Measurements from ENCODE around the gene NPHS2. TPM values are rescaled to one million over a fixed set of nuclear protein-coding genes. Genes with fewer than 3 reads are reported as not detected.

The NPHS2 gene
- total and polyA plus RNA-seq, 2 of the 13 experiments (the other 11 are each of a cell fraction or from before 2014, with no cell fraction given): not detected

DNA sequence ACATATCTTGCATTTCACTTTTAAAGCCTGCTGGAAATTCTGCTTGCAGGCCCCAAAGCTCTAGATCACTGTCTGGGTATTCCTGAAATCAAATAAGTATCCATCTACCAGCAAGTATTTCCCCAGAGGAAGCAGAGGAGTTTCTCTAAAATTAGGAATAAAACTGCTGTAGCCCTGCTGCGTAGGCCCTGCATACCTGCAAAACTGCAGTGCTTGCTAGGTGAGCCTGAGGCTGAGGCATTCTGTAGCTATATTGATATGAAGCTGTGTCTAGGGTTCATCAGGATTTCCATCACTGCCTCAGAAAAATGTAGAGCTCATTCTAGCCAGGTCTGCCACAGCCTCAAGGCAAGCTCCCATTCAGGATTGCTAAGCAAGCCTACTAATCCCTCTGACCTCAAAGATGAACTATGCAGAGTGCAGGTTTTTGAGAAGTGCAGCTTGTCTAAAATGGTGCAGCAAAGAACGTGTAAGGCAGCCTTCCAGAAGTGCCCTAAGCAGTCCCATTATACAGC is 28.7 kb downstream of the NPHS2 start (continued):
- no peak for TF ChIP-seq FOSL1 (CRISPR knock-in tag; IDR thresholded peaks at IDR 0.05; ENCODE audit: borderline replicate concordance)

DNA sequence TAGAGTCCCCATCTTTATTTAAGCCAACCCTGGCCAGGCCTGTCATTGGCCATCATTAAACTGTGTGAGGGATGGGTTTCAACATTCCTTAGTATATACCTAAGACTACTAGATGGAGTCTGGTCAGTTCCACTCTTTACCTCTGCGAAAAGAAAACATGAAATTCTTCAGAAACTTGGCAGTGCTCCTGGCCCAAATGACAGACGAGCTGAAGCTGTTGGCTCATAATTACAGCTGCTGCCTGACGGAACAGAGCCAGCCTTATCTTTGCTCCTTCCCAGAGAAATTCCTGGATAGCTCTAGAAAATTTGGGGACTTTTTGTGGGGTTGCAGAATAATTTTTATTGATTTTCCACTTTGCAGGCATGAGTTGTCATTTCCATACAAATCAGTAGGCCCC is 30.4 kb downstream of the NPHS2 start:
- Histone ChIP-seq H3K36me3 (replicated peaks in 1 of 2; ENCODE audit: control insufficient read depth in 1 of 2, insufficient read depth in 2 of 2, low read length in 2 of 2) (no peaks in the 10 kb centered on the region), H4K20me1 (ENCODE audit: insufficient read depth, low read length) (no peaks in the 10 kb centered on the region), H3K9ac (ENCODE audit: insufficient read depth, low read depth, low read length) (no peak overlapping the region), H3K4me3 (replicated peaks in 1 of 3; ENCODE audit: insufficient read depth in 1 of 3, low read depth in 2 of 3, low read length in 3 of 3) (no peak overlapping the region), H3K27ac (ENCODE audit: extremely low read length, insufficient read depth, low read length) (no peak overlapping the region), H2AFZ (ENCODE audit: low read length) (no peak overlapping the region), H3K9me3 (ENCODE audit: low read length) (no peaks in the 10 kb centered on the region), H3K79me2 (ENCODE audit: insufficient read depth, low read length) (no peaks in the 10 kb centered on the region), H3K4me2 (ENCODE audit: low read depth, low read length) (no peak overlapping the region), H3K27me3 (ENCODE audit: control insufficient read depth in 1 of 2, insufficient read depth in 2 of 2, low read length in 2 of 2) (0 out of 5 replicates have a peak, but pooled peaks cover 0 to 12% of the 10 kb centered on the region in 2 experiments), H3K4me1 (ENCODE audit: insufficient read depth, low read length) (no peaks in the 10 kb centered on the region)
- in situ Hi-C loops (cut with HindIII; ENCODE audit: extremely low pct_ligation_motif_present, low pct_unique_long_range_greater_than_20kb): no loop called here
- POLR2A ChIA-PET: no interaction called here
- TF ChIP-seq SNAPC2 (CRISPR knock-in tag; IDR thresholded peaks at IDR 0.05) (no peak), MAFG (CRISPR knock-in tag; IDR thresholded peaks at IDR 0.05) (no peak), TCF12 (IDR thresholded peaks at IDR 0.05) (no peak), TCF12 (CRISPR knock-in tag; IDR thresholded peaks at IDR 0.05) (no peak), POLR2G (IDR thresholded peaks at IDR 0.05; ENCODE audit: low read depth, low read length) (no peak), ZSCAN12 (CRISPR knock-in tag; IDR thresholded peaks at IDR 0.05) (no peak), KLF9 (CRISPR knock-in tag; IDR thresholded peaks at IDR 0.05; ENCODE audit: low read depth) (no peak), NFYC (CRISPR knock-in tag; IDR thresholded peaks at IDR 0.05) (no peak)
- TF ChIP-seq, protein P1, sequence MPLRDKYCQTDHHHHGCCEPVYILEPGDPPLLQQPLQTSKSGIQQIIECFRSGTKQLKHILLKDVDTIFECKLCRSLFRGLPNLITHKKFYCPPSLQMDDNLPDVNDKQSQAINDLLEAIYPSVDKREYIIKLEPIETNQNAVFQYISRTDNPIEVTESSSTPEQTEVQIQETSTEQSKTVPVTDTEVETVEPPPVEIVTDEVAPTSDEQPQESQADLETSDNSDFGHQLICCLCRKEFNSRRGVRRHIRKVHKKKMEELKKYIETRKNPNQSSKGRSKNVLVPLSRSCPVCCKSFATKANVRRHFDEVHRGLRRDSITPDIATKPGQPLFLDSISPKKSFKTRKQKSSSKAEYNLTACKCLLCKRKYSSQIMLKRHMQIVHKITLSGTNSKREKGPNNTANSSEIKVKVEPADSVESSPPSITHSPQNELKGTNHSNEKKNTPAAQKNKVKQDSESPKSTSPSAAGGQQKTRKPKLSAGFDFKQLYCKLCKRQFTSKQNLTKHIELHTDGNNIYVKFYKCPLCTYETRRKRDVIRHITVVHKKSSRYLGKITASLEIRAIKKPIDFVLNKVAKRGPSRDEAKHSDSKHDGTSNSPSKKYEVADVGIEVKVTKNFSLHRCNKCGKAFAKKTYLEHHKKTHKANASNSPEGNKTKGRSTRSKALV (CRISPR knock-in tag; IDR thresholded peaks at IDR 0.05): no peak
- TF ChIP-seq, protein P2, sequence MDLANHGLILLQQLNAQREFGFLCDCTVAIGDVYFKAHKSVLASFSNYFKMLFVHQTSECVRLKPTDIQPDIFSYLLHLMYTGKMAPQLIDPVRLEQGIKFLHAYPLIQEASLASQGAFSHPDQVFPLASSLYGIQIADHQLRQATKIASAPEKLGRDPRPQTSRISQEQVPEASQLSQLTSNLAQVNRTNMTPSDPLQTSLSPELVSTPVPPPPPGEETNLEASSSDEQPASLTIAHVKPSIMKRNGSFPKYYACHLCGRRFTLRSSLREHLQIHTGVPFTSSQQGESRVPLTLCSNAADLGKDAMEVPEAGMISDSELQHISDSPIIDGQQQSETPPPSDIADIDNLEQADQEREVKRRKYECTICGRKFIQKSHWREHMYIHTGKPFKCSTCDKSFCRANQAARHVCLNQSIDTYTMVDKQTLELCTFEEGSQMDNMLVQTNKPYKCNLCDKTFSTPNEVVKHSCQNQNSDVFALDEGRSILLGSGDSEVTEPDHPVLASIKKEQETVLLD (CRISPR knock-in tag; IDR thresholded peaks at IDR 0.05; ENCODE audit: low read depth): no peak
- TF ChIP-seq, protein P3, sequence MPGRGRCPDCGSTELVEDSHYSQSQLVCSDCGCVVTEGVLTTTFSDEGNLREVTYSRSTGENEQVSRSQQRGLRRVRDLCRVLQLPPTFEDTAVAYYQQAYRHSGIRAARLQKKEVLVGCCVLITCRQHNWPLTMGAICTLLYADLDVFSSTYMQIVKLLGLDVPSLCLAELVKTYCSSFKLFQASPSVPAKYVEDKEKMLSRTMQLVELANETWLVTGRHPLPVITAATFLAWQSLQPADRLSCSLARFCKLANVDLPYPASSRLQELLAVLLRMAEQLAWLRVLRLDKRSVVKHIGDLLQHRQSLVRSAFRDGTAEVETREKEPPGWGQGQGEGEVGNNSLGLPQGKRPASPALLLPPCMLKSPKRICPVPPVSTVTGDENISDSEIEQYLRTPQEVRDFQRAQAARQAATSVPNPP (CRISPR knock-in tag; IDR thresholded peaks at IDR 0.05): no peak
- TF ChIP-seq, protein P4, sequence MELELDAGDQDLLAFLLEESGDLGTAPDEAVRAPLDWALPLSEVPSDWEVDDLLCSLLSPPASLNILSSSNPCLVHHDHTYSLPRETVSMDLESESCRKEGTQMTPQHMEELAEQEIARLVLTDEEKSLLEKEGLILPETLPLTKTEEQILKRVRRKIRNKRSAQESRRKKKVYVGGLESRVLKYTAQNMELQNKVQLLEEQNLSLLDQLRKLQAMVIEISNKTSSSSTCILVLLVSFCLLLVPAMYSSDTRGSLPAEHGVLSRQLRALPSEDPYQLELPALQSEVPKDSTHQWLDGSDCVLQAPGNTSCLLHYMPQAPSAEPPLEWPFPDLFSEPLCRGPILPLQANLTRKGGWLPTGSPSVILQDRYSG (CRISPR knock-in tag; IDR thresholded peaks at IDR 0.05): no peak
- BruUV-seq (replicated peaks): no TSS peak
- no peak for FAIRE-seq
- ATAC-seq: no peak
- WGBS (ENCODE audit: low lambda C conversion rate): 7% methylated on average over 3 of the region's 3 CpGs
- no peak for DNase-seq (ENCODE audit: low spot score)
- CTCF ChIA-PET (ENCODE audit: low intra/inter-chr PET ratio, low total read pairs): no interaction called here
- intact Hi-C loops (cut with micrococcal nuclease; ENCODE audit: unreplicated experiment): no loop called here

Measured in HepG2 (cell line).